Trophoblast cell (in vitro differentiated cells and primary cell): ENCODE results near the gene IL16.

ENCODE experiments used
- DNase-seq, 2 donors: peaks; one replicate each; pipeline ENCODE4 v3.0.0-alpha.2; 2016
- H2AFZ ChIP-seq: 2 replicates; pipeline ENCODE4 v1.6.1; 2013; ENCODE audit warnings: low read length, moderate library complexity, mild to moderate bottlenecking; ENCODE audit not compliant: insufficient read depth, poor library complexity
- H2AK5ac ChIP-seq: 2 replicates; pipeline ENCODE4 v1.6.1; 2013; ENCODE audit warnings: mild to moderate bottlenecking, low read length
- H2BK120ac ChIP-seq: 2 replicates; pipeline ENCODE4 v1.6.1; 2013; ENCODE audit warnings: low read length, mild to moderate bottlenecking, moderate library complexity; ENCODE audit not compliant: insufficient read depth, poor library complexity
- H2BK12ac ChIP-seq: 2 replicates; pipeline ENCODE4 v1.6.1; 2013; ENCODE audit warnings: mild to moderate bottlenecking, low read length, moderate library complexity
- H2BK5ac ChIP-seq: 2 replicates; pipeline ENCODE4 v1.6.1; 2013; ENCODE audit warnings: low read length, low read depth, moderate library complexity, mild to moderate bottlenecking; ENCODE audit not compliant: poor library complexity
- H3K14ac ChIP-seq: 2 replicates; pipeline ENCODE4 v1.6.1; 2013; ENCODE audit warnings: mild to moderate bottlenecking, low read length
- H3K18ac ChIP-seq: 2 replicates; pipeline ENCODE4 v1.6.1; 2013; ENCODE audit warnings: mild to moderate bottlenecking, low read length
- H3K23ac ChIP-seq: 2 replicates; pipeline ENCODE4 v1.6.1; 2013; ENCODE audit warnings: low read length
- H3K27ac ChIP-seq: 2 replicates; pipeline ENCODE4 v1.5.1; 2013; ENCODE audit warnings: low read depth, mild to moderate bottlenecking, inconsistent platforms, low read length, moderate library complexity
- H3K27me3 ChIP-seq: 2 replicates; pipeline ENCODE4 v1.6.1; 2013; ENCODE audit warnings: inconsistent platforms, mild to moderate bottlenecking, low read length, moderate library complexity; ENCODE audit not compliant: insufficient read depth
- H3K36me3 ChIP-seq, 2 experiments: 1 replicate in 1 of 2; 2 replicates in 1 of 2; pipeline ENCODE4 v1.6.1; 2013; ENCODE audit warnings: low read length in 2 of 2, mild to moderate bottlenecking in 2 of 2, moderate library complexity in 1 of 2; ENCODE audit not compliant: insufficient read depth in 2 of 2, control insufficient read depth in 1 of 2
- H3K4ac ChIP-seq: 2 replicates; pipeline ENCODE4 v1.6.1; 2013; ENCODE audit warnings: low read depth, mild to moderate bottlenecking, low read length, moderate library complexity
- H3K4me1 ChIP-seq, 2 experiments: 1 replicate in 1 of 2; 2 replicates in 1 of 2; pipeline ENCODE4 v1.6.1; 2013; ENCODE audit warnings: low read length in 2 of 2, mild to moderate bottlenecking in 2 of 2, moderate library complexity in 1 of 2; ENCODE audit not compliant: insufficient read depth in 2 of 2, control insufficient read depth in 1 of 2
- H3K4me2 ChIP-seq: 2 replicates; pipeline ENCODE4 v1.6.1; 2013; ENCODE audit warnings: inconsistent platforms, mild to moderate bottlenecking, low read length, moderate library complexity
- H3K4me3 ChIP-seq: 2 replicates; pipeline ENCODE4 v1.5.1; 2013; ENCODE audit warnings: mild to moderate bottlenecking, low read depth, low read length, inconsistent platforms
- H3K79me1 ChIP-seq: one replicate; pipeline ENCODE4 v1.6.1; 2013; ENCODE audit warnings: low read length
- H3K79me2 ChIP-seq: 2 replicates; pipeline ENCODE4 v1.6.1; 2013; ENCODE audit warnings: low read length, mild to moderate bottlenecking; ENCODE audit not compliant: control insufficient read depth, insufficient read depth, poor library complexity
- H3K9ac ChIP-seq: 2 replicates; pipeline ENCODE4 v1.6.1; 2013; ENCODE audit warnings: mild to moderate bottlenecking, low read length
- H3K9me3 ChIP-seq: 2 replicates; pipeline ENCODE4 v1.6.1; 2013; ENCODE audit warnings: low read depth, mild to moderate bottlenecking, control low read depth, inconsistent platforms, low read length; ENCODE audit not compliant: insufficient read depth
- H4K12ac ChIP-seq: 2 replicates; pipeline ENCODE4 v1.6.1; 2013; ENCODE audit warnings: low read depth, mild to moderate bottlenecking, low read length, moderate library complexity
- H4K8ac ChIP-seq: 2 replicates; pipeline ENCODE4 v1.6.1; 2013; ENCODE audit warnings: low read depth, mild to moderate bottlenecking, low read length, moderate library complexity
- H4K91ac ChIP-seq: one replicate; pipeline ENCODE4 v1.6.1; 2013; ENCODE audit warnings: low read depth, mild to moderate bottlenecking, low read length, moderate library complexity
- WGBS: extraction: QIAGEN DNeasy Blood & Tissue Kit; methylation state at CpG from one replicate; pipeline ENCODE4 v1.1.7; 2013; ENCODE audit warnings: missing lambda C conversion rate; ENCODE audit not compliant: insufficient read length, insufficient coverage; ENCODE audit errors: extremely low coverage; 5-methylcytosine and 5-hydroxymethylcytosine counted together

Gene IL16

DNA sequence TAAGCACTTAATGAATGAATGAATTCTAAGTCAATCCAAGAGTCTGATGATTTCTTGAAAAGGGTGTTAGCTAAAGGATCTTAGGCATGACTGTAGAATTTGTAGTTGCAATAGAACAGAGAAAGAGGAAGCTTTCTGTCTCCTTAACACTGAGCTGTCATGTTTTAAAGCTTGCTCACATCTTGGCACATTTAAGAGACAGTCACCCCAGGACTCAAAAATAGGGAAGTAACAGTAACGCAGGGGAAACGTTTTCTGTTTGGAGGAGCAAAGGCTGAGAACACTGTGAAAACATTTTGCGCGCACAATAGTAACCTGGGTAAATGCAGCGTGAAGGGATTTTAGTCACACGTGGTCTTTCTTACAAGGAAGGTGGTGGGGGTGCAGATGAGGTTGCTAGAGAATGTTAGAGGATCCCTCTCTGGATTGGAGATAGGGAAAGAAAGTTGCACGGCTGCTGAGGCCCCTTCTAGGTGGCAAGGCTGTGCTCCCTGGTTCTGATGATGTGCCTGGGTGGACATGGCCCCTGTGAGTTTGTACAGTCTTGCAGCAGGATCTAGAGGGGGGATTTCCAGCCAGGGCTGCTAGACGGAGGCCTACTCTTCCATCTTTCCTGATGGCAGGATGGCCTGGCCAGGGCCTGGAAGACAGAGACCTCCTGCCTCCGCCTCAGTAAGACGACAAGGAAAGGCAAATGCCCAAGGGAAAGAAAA, 115.2 kb downstream of the IL16 start:
- no peak overlapping the region for H3K18ac ChIP-seq
- no peaks in the 10 kb centered on the region for H3K9me3 ChIP-seq
- H2BK12ac ChIP-seq = no peak overlapping the region
- peak; percentile 20 to 26 for DNase-seq
- no peak overlapping the region for H4K8ac ChIP-seq
- H3K4ac ChIP-seq = no peak overlapping the region
- H3K27me3 ChIP-seq = no peaks in the 10 kb centered on the region
- no peak overlapping the region for H2AFZ ChIP-seq
- no peak overlapping the region for H3K4me2 ChIP-seq
- no peak overlapping the region for H4K12ac ChIP-seq
- H2AK5ac ChIP-seq = no peak overlapping the region
- no peak overlapping the region for H2BK120ac ChIP-seq
- peaks cover 2 to 6% of the 10 kb centered on the region in 2 experiments for H3K4me1 ChIP-seq
- H3K9ac ChIP-seq = no peak overlapping the region
- H4K91ac ChIP-seq = no peak overlapping the region
- no peak overlapping the region for H3K14ac ChIP-seq
- no peak overlapping the region for H3K27ac ChIP-seq
- no peaks in the 10 kb centered on the region for H3K79me2 ChIP-seq
- H3K23ac ChIP-seq = no peak overlapping the region
- H3K4me3 ChIP-seq = no peak overlapping the region
- WGBS = no CpG with 5 or more reads among the region's 10 CpGs
- H3K36me3 ChIP-seq = peaks cover 4 to 5% of the 10 kb centered on the region in 2 experiments
- H2BK5ac ChIP-seq = no peak overlapping the region
- H3K79me1 ChIP-seq = no peaks in the 10 kb centered on the region

DNA sequence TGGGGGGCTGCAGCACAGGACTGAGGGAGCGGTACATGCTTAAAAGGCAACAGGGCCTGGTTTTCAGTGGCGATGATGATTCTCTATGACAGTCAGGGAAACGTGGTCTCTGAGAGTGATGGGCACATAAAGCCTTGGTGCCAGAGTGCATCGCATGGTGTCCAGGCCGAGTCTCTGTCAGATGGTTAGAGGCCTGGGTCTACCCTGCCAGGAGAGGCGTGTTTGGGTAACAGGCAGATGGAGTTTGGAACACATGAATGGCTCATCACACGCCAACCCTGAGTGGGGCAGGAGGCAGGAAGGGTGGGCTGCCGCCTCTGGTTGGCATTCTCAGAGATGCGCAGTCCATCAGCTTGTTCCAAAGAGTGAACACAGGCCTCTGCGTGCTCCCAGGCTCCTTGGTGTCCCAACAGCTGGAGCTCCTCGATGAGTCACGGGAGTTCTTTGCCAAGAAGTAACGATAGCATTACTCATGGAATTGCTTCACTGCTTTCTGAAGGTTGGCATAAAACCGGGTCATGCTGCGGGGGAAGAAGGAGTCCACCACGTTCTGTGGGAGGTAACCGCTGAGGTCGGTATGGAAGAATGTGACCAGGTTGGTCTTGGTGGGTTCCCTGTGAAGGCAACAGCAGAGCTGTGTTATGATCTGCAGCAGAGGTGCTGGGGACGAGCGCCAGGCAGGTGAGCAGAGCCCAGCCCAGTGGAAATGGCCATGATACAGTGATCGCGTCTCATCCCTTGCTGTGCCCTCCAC, 116.3 kb downstream of the IL16 start:
- Histone ChIP-seq H3K79me1 (no peaks in the 10 kb centered on the region), H3K4me1 (peaks cover 2 to 6% of the 10 kb centered on the region in 2 experiments), H3K4me2 (no peak overlapping the region), H3K23ac (no peak overlapping the region), H3K18ac (no peak overlapping the region), H3K9me3 (no peaks in the 10 kb centered on the region), H3K27me3 (no peaks in the 10 kb centered on the region), H3K79me2 (no peaks in the 10 kb centered on the region), H2BK120ac (no peak overlapping the region), H3K4ac (no peak overlapping the region), H4K12ac (no peak overlapping the region), H3K9ac (no peak overlapping the region), H3K14ac (no peak overlapping the region), H3K4me3 (no peak overlapping the region), H4K91ac (no peak overlapping the region), H2BK5ac (no peak overlapping the region), H2AK5ac (no peak overlapping the region), H3K36me3 (peaks cover 8 to 9% of the 10 kb centered on the region in 2 experiments), H2BK12ac (no peak overlapping the region), H4K8ac (no peak overlapping the region), H2AFZ (no peak overlapping the region), H3K27ac (no peak overlapping the region)
- DNase-seq = peak; percentile 93 to 99
- WGBS = no CpG with 5 or more reads among the region's 22 CpGs

DNA sequence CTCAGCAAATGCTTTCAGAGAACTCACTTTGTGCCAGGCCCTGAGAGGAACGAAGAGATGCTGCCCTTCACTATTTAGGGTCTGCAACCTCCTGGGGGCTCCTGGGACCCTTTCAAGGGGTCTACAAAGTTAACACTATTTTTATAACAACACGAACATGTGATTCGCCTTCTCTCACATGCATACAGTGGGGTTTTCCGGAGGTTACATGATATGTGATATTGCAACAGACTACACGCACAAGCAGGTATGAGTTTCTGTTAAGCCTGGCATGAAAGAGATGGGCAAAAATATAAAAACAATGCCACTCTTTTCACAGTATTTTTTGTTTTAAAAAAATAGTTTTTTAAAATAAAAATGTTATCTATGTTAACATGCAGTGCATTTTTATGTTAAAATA, 117.0 kb downstream of the IL16 start:
- no CpG with 5 or more reads among the region's 5 CpGs for WGBS
- no peak overlapping the region for H3K4me3 ChIP-seq

GRCh38 chr15:81314378-81314777, 117.7 kb downstream of the IL16 start:
- H4K91ac ChIP-seq = no peak overlapping the region
- no peaks in the 10 kb centered on the region for H3K9me3 ChIP-seq
- H3K18ac ChIP-seq = no peak overlapping the region
- H2BK120ac ChIP-seq = no peak overlapping the region
- H3K27me3 ChIP-seq = no peaks in the 10 kb centered on the region
- H3K36me3 ChIP-seq = peaks cover 8 to 13% of the 10 kb centered on the region in 2 experiments
- no peak overlapping the region for H3K23ac ChIP-seq
- no CpG with 5 or more reads among the region's 5 CpGs for WGBS
- no peaks in the 10 kb centered on the region for H3K79me2 ChIP-seq
- no peak overlapping the region for H2BK5ac ChIP-seq
- H3K4me1 ChIP-seq = peaks cover 2 to 6% of the 10 kb centered on the region in 2 experiments
- H4K12ac ChIP-seq = no peak overlapping the region
- no peak overlapping the region for H3K4me2 ChIP-seq
- H2AFZ ChIP-seq = no peak overlapping the region
- DNase-seq = no peak
- no peak overlapping the region for H3K14ac ChIP-seq
- no peak overlapping the region for H2BK12ac ChIP-seq
- H3K27ac ChIP-seq = no peak overlapping the region
- H4K8ac ChIP-seq = no peak overlapping the region
- no peak overlapping the region for H3K9ac ChIP-seq
- H2AK5ac ChIP-seq = no peak overlapping the region
- no peak overlapping the region for H3K4ac ChIP-seq
- H3K4me3 ChIP-seq = no peak overlapping the region
- no peaks in the 10 kb centered on the region for H3K79me1 ChIP-seq

More for the DNA sequence above, 117.0 kb downstream of the IL16 start:
- Histone ChIP-seq H3K23ac (no peak overlapping the region), H4K12ac (no peak overlapping the region), H3K4ac (no peak overlapping the region), H3K9ac (no peak overlapping the region), H3K18ac (no peak overlapping the region), H2BK5ac (no peak overlapping the region), H2AK5ac (no peak overlapping the region), H2BK120ac (no peak overlapping the region), H4K91ac (no peak overlapping the region), H3K36me3 (peaks cover 8 to 9% of the 10 kb centered on the region in 2 experiments), H3K79me1 (no peaks in the 10 kb centered on the region), H3K79me2 (no peaks in the 10 kb centered on the region), H3K27me3 (no peaks in the 10 kb centered on the region), H3K9me3 (no peaks in the 10 kb centered on the region), H3K14ac (no peak overlapping the region), H3K4me1 (peaks cover 2 to 6% of the 10 kb centered on the region in 2 experiments), H2BK12ac (no peak overlapping the region), H3K4me2 (no peak overlapping the region), H2AFZ (no peak overlapping the region), H3K27ac (no peak overlapping the region), H4K8ac (no peak overlapping the region)
- peak in 1 of 2 donors; percentile 42 for DNase-seq
